CD4-positive, alpha-beta T cell treated with Interleukin-15 for 1 hour (primary cell): ENCODE measurements around the gene PDCD11.
"Not testable (repeated sequence)": the region's sequence is repeated elsewhere in the genome, so short reads cannot be mapped to it uniquely, and the experiment has no call there.

Experiments
- DNase-seq: peaks from one replicate; pipeline ENCODE4 v3.0.0-alpha.2; 2020

The PDCD11 gene

DNA sequence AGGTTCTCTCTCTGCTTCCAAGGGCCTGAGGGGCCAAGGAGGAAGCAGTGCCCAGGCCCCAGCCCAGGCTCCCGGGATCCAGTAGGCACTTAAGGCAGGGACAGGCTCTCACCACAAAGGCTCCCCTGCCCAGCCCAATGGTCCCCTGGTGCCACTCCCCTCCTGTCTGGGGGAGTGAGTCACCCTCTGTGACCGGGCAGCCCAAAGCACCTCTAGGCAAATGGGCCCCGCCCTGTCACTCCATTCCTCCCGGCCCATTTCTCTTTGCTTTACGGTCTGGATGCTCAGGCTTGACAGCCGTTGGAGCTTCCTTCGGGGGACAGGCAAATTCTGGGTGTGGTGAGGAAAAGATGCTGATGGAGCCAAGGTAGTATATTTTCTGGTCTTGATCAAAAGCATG is 82.7 kb downstream of the PDCD11 start, which contains the start of gene CALHM3:
CALHM3 (minus strand) TSS at position 106 of the 400 bp plus-strand sequence. CDS start 208 bp downstream, outside the sequence.
- no peak for DNase-seq

DNA sequence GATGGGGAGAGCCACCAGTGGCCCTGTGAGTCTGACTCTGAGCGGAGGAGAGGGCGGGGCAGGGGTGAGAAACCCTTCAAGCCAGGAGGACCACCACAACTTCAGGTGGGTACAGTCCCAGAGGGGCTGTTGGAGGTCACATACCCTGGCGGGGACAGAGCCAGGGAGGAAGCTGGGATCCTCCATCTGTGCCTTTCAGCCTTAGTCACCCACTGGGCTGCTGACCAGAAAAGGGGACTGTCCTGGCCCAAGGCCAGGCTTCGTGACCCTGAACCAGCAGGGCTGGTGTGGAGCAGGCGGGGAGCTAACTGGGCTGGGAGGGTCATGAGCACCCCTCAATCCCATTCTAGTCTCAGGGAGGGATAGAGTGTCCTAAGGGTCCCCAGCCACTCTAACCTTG is 84.1 kb downstream of the PDCD11 start:
- no peak for DNase-seq

DNA sequence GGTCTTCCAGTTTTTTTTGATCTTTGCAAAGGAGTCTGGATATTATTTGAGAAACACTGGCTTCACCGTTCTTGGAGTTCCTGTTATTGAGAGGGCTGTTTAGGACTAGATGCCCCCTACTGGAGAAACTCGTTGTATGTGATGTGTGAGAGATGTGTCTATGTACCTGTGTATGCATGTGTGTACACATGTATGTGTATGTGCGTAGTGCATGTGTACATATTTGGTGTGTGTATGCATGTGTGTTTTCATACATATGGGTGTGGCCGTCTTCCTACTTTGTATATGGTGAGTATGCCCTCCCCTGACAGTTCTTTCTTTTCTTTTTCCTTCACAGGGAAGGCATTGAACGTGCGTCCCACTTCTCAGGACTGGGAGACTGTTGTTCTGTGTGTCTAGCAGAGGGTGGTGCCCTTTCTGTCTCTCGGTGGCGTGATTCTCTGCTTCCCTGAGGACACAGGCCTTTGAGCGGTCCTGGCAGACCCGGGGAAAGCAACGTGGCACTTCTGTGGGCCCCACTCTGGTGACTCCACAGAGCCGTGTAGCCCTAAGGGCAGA is 85.6 kb downstream of the PDCD11 start:
- DNase-seq, result no peak

DNA sequence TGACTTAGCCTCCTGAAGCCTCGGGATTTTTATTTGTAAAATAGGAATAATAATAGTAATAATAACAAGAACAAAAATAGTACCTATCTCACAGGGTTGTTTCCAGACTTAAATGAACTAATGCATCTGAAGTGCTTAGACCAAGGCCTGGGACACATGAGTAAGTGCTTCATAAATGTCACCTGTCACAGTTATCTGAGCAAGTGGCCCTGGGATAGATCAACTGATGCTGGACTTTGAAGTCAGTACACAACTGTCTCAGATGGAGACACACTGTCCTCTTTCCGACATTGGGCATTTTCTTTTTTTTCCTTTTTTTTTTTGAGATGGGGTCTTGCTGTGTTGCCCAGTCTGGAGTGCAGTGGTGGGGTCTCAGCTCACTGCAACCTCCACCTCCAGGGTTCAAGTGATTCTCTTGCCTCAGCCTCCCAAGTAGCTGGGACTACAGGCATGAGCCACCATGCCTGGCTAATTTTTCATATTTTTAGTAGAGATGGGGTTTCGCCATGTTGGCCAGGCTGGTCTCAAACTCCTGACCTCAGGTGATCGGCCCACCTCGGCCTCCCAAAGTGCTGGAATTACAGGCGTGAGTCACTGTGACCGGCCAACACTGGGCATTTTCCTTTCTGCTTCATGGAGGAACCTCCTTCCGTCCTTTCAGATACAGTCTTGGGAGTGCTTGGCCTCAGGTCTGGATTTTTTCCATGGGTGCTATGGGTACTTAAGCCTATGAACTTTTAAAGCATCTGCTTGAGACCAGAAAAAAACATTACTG is 90.4 kb downstream of the PDCD11 start:
- not testable (repeated sequence) for DNase-seq

DNA sequence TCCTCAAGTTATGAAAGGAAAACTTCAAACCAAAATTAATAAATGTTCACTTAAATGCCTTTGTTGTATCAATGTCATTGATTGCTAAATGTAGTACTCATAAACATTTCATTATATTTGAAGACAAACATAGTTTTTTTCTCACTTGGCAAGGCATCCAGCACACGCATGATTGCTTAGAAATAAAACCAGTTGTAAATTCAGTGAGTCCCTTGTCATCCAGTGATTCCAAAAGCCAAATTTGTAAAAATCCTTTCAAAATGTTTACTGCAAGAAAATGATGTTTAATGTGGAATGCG is 90.9 kb downstream of the PDCD11 start:
- no peak for DNase-seq

DNA sequence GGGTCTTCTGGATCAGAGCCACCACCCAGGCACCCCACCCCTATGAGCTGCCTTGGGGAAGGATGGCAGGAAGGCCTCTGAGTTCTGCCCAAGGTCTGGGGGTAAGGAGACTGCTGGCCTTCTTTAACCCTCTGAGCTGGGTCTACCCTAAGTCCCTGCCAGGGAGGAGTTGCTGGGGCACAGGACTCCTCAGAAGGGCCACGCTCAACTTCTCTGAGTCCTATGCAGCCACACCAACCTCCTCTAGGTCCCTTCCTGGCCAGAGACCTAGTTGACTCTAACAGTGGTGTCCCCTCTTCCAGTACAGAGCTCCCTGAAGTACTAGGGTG is 94.5 kb downstream of the PDCD11 start:
- DNase-seq, result no peak

DNA sequence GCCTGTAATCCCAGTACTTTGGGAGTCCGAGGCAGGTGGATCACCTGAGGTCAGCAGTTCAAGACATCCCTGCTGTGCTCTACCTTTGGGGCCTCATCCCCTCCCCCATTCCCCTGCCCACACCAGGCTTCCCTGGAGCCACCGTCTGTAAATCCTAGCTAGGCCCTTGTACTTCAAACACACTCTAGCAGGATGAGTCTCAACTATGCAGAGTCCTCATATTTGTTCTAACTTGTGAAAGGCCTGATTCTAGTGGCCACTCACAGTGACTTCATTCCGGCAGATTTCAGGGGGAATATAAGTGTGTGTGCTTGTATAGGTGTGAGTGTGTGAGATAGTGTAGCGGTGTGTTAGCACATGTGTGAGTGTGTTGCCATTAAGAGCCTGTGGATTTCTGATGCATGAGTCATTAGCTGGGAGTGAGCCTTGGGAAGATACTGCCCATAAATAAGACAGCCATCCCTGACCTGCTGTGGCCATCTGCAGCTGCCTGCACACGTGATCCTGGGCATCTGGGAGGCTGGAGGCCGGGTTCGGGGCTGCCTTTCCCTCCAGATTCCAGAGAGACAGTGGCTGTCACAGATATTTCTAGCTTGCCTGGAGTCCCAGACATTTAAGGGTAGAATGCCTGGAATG is 95.4 kb downstream of the PDCD11 start:
- DNase-seq, result no peak

DNA sequence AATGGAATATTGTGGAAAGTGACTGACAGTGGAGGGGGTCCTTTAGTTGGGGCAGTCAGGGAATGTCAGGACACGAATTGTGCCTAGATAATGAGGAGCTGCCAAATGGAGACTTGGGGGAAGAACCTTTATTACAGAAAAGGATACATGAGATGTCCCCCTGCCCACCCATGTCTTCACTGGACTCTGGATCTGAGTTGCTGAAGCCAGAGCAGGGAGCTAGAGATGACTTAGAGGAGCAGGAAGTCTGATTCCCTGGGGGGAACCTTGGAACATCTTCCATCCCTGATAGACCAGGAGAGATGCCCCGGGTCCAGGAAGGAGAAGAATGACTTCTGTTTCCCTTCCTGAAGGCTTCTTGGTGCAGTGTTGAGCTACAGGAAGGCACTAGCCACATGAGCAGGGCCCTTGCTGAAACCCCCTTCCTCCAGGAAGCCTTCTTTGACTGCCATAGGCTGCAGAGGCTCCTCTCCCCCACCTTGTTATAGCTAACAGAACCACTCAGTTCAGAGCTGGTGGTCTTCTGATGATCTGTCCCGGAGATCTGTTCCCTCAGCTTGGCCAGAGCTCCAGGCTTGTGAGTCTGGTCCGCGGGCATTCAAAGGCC is 96.3 kb downstream of the PDCD11 start:
- no peak for DNase-seq

DNA sequence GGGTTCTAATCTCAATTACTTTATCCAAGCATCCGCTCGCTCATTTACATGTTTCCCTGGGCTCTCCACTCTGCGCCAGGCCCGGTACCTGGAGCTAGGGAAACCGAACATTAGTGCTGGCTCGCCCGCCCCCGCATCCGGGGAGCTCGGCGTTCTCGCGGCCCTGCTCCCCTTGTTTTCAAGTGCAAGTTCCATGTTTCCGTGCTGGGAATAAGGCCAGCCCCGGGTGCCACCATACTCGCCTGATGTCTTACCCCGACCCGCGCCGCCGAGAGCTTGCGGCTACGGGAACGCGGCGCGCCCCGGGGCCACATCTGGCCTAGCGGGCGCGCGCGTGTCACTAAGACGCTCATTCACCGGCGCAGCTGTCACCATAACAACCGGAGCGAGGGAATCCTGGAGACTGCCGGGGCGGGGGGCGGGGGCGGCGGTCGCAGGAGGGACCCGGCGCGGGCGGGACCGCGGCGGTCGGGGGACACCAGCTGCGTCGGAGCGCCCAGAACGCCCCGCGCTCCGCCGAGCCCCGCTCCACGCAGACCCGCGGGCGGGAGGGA is 97.0 kb downstream of the PDCD11 start, which contains the start of gene NEURL1:
NEURL1 (plus strand) TSS at position 344 of the 554 bp plus-strand sequence. CDS start 683 bp downstream, outside the sequence.
- DNase-seq, result no peak

DNA sequence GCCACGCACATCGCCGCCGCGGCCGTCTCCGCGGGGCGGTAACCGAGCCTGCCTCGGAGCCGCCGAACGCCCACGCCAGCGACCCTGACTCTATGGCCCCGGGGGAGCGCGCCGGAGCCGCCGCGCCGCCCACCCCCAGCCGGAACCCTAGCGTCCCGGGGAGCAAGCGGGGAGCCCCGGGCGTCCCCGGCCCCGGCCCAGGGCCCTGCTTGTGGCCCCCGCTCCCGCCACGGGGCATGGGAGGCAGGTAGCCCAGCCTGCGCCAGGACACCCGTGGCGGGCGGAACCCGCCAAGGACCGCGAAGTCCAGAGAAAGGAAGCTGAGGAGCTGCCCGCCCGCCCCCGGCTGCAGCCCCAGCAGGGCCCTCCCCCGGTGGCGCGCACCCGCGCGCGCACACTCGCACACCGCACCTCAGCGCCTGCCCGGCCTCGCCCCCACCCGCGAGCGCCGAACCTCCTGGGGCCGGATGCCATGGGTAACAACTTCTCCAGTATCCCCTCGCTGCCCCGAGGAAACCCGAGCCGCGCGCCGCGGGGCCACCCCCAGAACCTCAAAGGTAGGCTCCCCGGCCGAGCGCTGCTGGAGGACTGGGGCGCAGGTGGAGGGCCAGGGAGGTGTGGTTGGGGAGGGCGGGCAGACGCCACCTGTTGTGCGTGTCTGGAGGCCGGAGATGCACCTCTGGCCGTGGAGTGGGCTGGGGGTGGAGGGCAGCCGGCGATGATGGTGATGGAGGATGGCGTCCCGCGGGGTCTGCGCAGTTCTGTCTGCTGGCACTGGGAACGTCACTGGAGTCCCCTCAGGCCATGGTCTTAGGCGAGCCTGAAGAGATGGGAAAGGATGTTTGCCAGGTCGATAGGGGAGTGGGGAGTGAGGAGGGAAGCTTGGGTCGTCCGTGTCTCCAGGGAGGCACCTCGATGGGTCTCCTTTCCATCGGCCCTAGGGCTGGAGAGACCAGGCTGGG is 97.8 kb downstream of the PDCD11 start:
- DNase-seq, result no peak

DNA sequence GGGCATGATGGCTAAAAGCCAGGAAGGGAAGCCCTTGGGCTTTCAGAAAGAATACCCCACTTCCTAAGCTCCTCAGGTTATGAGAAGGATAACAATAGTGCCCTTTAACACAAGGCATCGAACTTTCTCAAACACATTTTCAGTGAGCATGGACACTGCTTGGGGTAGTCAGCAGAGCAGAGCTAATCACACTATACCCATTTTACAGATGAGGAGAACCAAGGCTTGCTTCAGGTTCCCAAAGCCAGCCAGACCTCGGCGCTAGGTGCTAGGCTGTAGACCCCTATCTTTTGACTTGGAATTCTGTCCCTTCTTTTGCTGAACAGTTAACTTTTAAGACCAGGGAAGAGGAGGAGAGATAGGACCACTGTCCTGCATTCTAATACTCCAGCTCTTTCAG is 98.9 kb downstream of the PDCD11 start:
- DNase-seq, result no peak
